Measurements from ENCODE around the gene GREB1. TPM values are rescaled to one million over a fixed set of nuclear protein-coding genes. Genes with fewer than 3 reads are reported as not detected.

The GREB1 gene
- total and polyA plus RNA-seq, 2 experiments from 2014 or later: 12.0 to 35.0 TPM

DNA sequence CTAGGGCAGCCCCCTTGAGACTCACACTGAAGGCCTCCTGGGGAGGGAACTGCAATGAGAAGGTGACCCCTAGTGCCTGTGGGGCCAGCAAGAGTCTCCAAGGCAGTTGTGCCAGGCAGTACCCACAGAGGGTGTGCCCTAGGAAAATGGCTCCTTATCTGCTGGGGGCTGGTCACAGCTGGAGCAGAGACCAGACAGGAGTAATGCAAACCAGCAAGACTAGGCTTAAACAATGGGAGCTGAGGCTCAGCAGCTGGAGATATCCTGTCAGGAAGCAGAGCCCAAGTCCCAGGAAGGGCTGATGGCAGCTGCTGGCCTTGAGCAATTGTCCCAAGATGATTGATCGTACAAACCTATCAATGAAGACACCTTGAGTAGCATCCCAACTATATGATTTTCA lies 41.1 kb upstream of the GREB1 start:
- Histone ChIP-seq H4K20me1 (replicated peaks; ENCODE audit: insufficient read depth) (peaks cover 41% of the 10 kb centered on the region), H3F3A (replicated peaks; ENCODE audit: low read depth) (no peaks in the 10 kb centered on the region), H3K9me2 (ENCODE audit: insufficient read depth) (peaks cover 7% of the 10 kb centered on the region; the same call in 1 of the 2 replicates), H2AFZ (no peak overlapping the region), H3K4me1 (ENCODE audit: insufficient read depth) (peaks cover 12% of the 10 kb centered on the region; the same call in 1 of the 2 replicates), H3K27ac (ENCODE audit: low read depth) (no peak overlapping the region), H3K4me3 (no peak overlapping the region), H3K4me2 (no peak overlapping the region), H3K36me3 (ENCODE audit: insufficient read depth) (no peaks in the 10 kb centered on the region), H3K79me2 (replicated peaks; ENCODE audit: insufficient read depth) (peaks cover 94% of the 10 kb centered on the region), H3K27me3 (ENCODE audit: insufficient read depth) (no peaks in the 10 kb centered on the region)
- no peak for ATAC-seq
- Mint-ChIP-seq H3K4me3 (no peak overlapping the region), H3K27me3 (ENCODE audit: insufficient read depth, low read depth, poor library complexity) (peaks cover 4% of the 10 kb centered on the region), H3K9me3 (peaks cover 10% of the 10 kb centered on the region; the same call in 2 of the 3 replicates), H3K27ac (no peak overlapping the region), H3K4me1 (peaks cover 25% of the 10 kb centered on the region), H3K36me3 (ENCODE audit: low read depth) (peaks cover 28% of the 10 kb centered on the region)
- no peak for TF ChIP-seq EZH2 (IDR thresholded peaks at IDR 0.05; ENCODE audit: low read depth, unreplicated experiment)
- TF ChIP-seq STAT1 (IDR thresholded peaks at IDR 0.05; ENCODE audit: unreplicated experiment): no peak
- no peak for TF ChIP-seq ZNF331 (CRISPR knock-in tag; IDR thresholded peaks at IDR 0.05; ENCODE audit: low read depth)
- TF ChIP-seq NANOG (IDR thresholded peaks at IDR 0.05; ENCODE audit: borderline replicate concordance): no peak
- TF ChIP-seq, protein P1, sequence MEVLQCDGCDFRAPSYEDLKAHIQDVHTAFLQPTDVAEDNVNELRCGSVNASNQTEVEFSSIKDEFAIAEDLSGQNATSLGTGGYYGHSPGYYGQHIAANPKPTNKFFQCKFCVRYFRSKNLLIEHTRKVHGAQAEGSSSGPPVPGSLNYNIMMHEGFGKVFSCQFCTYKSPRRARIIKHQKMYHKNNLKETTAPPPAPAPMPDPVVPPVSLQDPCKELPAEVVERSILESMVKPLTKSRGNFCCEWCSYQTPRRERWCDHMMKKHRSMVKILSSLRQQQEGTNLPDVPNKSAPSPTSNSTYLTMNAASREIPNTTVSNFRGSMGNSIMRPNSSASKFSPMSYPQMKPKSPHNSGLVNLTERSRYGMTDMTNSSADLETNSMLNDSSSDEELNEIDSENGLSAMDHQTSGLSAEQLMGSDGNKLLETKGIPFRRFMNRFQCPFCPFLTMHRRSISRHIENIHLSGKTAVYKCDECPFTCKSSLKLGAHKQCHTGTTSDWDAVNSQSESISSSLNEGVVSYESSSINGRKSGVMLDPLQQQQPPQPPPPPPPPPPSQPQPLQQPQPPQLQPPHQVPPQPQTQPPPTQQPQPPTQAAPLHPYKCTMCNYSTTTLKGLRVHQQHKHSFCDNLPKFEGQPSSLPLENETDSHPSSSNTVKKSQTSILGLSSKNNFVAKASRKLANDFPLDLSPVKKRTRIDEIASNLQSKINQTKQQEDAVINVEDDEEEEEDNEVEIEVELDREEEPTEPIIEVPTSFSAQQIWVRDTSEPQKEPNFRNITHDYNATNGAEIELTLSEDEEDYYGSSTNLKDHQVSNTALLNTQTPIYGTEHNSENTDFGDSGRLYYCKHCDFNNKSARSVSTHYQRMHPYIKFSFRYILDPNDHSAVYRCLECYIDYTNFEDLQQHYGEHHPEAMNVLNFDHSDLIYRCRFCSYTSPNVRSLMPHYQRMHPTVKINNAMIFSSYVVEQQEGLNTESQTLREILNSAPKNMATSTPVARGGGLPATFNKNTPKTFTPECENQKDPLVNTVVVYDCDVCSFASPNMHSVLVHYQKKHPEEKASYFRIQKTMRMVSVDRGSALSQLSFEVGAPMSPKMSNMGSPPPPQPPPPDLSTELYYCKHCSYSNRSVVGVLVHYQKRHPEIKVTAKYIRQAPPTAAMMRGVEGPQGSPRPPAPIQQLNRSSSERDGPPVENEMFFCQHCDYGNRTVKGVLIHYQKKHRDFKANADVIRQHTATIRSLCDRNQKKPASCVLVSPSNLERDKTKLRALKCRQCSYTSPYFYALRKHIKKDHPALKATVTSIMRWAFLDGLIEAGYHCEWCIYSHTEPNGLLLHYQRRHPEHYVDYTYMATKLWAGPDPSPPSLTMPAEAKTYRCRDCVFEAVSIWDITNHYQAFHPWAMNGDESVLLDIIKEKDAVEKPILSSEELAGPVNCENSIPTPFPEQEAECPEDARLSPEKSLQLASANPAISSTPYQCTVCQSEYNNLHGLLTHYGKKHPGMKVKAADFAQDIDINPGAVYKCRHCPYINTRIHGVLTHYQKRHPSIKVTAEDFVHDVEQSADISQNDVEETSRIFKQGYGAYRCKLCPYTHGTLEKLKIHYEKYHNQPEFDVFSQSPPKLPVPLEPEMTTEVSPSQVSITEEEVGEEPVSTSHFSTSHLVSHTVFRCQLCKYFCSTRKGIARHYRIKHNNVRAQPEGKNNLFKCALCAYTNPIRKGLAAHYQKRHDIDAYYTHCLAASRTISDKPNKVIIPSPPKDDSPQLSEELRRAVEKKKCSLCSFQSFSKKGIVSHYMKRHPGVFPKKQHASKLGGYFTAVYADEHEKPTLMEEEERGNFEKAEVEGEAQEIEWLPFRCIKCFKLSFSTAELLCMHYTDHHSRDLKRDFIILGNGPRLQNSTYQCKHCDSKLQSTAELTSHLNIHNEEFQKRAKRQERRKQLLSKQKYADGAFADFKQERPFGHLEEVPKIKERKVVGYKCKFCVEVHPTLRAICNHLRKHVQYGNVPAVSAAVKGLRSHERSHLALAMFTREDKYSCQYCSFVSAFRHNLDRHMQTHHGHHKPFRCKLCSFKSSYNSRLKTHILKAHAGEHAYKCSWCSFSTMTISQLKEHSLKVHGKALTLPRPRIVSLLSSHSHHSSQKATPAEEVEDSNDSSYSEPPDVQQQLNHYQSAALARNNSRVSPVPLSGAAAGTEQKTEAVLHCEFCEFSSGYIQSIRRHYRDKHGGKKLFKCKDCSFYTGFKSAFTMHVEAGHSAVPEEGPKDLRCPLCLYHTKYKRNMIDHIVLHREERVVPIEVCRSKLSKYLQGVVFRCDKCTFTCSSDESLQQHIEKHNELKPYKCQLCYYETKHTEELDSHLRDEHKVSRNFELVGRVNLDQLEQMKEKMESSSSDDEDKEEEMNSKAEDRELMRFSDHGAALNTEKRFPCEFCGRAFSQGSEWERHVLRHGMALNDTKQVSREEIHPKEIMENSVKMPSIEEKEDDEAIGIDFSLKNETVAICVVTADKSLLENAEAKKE (CRISPR knock-in tag; IDR thresholded peaks at IDR 0.05): no peak
- no peak for TF ChIP-seq CREB1 (CRISPR knock-in tag; IDR thresholded peaks at IDR 0.05; ENCODE audit: low read depth)
- TF ChIP-seq EZH2phosphoT487 (IDR thresholded peaks at IDR 0.05; ENCODE audit: unreplicated experiment): no peak
- no peak for TF ChIP-seq POLR2AphosphoS5 (IDR thresholded peaks at IDR 0.05; ENCODE audit: low read depth)
- TF ChIP-seq, protein P2, sequence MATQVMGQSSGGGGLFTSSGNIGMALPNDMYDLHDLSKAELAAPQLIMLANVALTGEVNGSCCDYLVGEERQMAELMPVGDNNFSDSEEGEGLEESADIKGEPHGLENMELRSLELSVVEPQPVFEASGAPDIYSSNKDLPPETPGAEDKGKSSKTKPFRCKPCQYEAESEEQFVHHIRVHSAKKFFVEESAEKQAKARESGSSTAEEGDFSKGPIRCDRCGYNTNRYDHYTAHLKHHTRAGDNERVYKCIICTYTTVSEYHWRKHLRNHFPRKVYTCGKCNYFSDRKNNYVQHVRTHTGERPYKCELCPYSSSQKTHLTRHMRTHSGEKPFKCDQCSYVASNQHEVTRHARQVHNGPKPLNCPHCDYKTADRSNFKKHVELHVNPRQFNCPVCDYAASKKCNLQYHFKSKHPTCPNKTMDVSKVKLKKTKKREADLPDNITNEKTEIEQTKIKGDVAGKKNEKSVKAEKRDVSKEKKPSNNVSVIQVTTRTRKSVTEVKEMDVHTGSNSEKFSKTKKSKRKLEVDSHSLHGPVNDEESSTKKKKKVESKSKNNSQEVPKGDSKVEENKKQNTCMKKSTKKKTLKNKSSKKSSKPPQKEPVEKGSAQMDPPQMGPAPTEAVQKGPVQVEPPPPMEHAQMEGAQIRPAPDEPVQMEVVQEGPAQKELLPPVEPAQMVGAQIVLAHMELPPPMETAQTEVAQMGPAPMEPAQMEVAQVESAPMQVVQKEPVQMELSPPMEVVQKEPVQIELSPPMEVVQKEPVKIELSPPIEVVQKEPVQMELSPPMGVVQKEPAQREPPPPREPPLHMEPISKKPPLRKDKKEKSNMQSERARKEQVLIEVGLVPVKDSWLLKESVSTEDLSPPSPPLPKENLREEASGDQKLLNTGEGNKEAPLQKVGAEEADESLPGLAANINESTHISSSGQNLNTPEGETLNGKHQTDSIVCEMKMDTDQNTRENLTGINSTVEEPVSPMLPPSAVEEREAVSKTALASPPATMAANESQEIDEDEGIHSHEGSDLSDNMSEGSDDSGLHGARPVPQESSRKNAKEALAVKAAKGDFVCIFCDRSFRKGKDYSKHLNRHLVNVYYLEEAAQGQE (IDR thresholded peaks at IDR 0.05; ENCODE audit: unreplicated experiment): no peak
- TF ChIP-seq, protein P3, sequence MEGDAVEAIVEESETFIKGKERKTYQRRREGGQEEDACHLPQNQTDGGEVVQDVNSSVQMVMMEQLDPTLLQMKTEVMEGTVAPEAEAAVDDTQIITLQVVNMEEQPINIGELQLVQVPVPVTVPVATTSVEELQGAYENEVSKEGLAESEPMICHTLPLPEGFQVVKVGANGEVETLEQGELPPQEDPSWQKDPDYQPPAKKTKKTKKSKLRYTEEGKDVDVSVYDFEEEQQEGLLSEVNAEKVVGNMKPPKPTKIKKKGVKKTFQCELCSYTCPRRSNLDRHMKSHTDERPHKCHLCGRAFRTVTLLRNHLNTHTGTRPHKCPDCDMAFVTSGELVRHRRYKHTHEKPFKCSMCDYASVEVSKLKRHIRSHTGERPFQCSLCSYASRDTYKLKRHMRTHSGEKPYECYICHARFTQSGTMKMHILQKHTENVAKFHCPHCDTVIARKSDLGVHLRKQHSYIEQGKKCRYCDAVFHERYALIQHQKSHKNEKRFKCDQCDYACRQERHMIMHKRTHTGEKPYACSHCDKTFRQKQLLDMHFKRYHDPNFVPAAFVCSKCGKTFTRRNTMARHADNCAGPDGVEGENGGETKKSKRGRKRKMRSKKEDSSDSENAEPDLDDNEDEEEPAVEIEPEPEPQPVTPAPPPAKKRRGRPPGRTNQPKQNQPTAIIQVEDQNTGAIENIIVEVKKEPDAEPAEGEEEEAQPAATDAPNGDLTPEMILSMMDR (conservative IDR thresholded peaks at IDR 0.05; ENCODE audit: low read depth in 2 of 2): no peak
- no peak for TF ChIP-seq JUNB (IDR thresholded peaks at IDR 0.05; ENCODE audit: unreplicated experiment)
- TF ChIP-seq, protein P4, sequence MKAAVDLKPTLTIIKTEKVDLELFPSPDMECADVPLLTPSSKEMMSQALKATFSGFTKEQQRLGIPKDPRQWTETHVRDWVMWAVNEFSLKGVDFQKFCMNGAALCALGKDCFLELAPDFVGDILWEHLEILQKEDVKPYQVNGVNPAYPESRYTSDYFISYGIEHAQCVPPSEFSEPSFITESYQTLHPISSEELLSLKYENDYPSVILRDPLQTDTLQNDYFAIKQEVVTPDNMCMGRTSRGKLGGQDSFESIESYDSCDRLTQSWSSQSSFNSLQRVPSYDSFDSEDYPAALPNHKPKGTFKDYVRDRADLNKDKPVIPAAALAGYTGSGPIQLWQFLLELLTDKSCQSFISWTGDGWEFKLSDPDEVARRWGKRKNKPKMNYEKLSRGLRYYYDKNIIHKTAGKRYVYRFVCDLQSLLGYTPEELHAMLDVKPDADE (IDR thresholded peaks at IDR 0.05): no peak
- TF ChIP-seq ZNF114 (CRISPR knock-in tag; IDR thresholded peaks at IDR 0.05): no peak
- no peak for DNase-seq (ENCODE audit: low spot score)
